ENCODE results near the gene EPHA4.

DNA sequence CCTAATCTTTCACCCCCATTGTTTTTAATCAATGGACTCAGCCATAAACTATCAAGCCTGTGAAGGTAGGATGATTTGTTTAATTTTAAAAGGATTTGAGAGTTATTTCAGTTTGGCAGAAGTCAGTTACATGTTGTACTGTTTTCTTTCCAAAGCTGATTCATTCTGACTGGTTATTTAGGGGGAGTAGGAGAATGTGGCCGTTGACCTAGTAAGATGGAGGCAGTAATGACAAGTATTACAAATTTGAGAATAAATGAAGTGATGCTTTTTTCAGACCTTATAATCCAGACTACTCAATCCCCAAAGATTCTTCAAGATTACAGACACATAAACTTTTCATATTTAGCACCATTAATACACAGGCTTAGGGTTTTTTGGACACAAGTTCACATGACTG, 4.3 kb downstream of the EPHA4 start:
- TF ChIP-seq, protein P1, sequence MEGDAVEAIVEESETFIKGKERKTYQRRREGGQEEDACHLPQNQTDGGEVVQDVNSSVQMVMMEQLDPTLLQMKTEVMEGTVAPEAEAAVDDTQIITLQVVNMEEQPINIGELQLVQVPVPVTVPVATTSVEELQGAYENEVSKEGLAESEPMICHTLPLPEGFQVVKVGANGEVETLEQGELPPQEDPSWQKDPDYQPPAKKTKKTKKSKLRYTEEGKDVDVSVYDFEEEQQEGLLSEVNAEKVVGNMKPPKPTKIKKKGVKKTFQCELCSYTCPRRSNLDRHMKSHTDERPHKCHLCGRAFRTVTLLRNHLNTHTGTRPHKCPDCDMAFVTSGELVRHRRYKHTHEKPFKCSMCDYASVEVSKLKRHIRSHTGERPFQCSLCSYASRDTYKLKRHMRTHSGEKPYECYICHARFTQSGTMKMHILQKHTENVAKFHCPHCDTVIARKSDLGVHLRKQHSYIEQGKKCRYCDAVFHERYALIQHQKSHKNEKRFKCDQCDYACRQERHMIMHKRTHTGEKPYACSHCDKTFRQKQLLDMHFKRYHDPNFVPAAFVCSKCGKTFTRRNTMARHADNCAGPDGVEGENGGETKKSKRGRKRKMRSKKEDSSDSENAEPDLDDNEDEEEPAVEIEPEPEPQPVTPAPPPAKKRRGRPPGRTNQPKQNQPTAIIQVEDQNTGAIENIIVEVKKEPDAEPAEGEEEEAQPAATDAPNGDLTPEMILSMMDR (IDR thresholded peaks at IDR 0.05; ENCODE audit: low read length), result no peak
- TF ChIP-seq EZH2 (optimal IDR thresholded peaks at IDR 0.05; ENCODE audit: low read depth, low read length), result no peak
